ENCODE data around the gene CRY1. TPM values are rescaled to one million over a fixed set of nuclear protein-coding genes. Genes with fewer than 3 reads are reported as not detected.
"Not testable (repeated sequence)": the region's sequence is repeated elsewhere in the genome, so short reads cannot be mapped to it uniquely, and the experiment has no call there.

Gene CRY1
- total RNA-seq, 1 donor from 2014 or later = 8.0 TPM

GRCh38 chr12:107111314-107111713, 18.0 kb upstream of the CRY1 start:
- DNase-seq (no peak), ATAC-seq (ENCODE audit: poor library complexity) (no peak)
- intact Hi-C loops (cut with DNase I) = no loop called here

- ATAC-seq (ENCODE audit: poor library complexity) (peak; percentile 41), DNase-seq (peak; percentile 42)
- intact Hi-C loops (cut with DNase I) = no loop called here
Measured at GRCh38 chr12:107109726-107110719, 16.7 kb upstream of the CRY1 start.

GRCh38 chr12:107108995-107109508, 15.7 kb upstream of the CRY1 start:
- ATAC-seq (ENCODE audit: poor library complexity) (no peak), DNase-seq (no peak)
- intact Hi-C loops (cut with DNase I) = no loop called here

GRCh38 chr12:107108366-107108765, 15.0 kb upstream of the CRY1 start:
- intact Hi-C loops (cut with DNase I); ATAC-seq (ENCODE audit: poor library complexity); DNase-seq: not testable (repeated sequence)

- no peak for ATAC-seq (ENCODE audit: poor library complexity)
- intact Hi-C loops (cut with DNase I) = no loop called here
Measured at GRCh38 chr12:107107381-107107780, 14.0 kb upstream of the CRY1 start.

GRCh38 chr12:107106241-107107025, 13.1 kb upstream of the CRY1 start:
- ATAC-seq (ENCODE audit: poor library complexity) (no peak), DNase-seq (no peak)
- intact Hi-C loops (cut with DNase I) = no loop called here

More at GRCh38 chr12:107107381-107107780, 14.0 kb upstream of the CRY1 start:
- no peak for DNase-seq

GRCh38 chr12:107105410-107105703, 12.0 kb upstream of the CRY1 start:
- DNase-seq = no peak
- intact Hi-C loops (cut with DNase I) = no loop called here
- ATAC-seq (ENCODE audit: poor library complexity) = no peak

GRCh38 chr12:107103516-107103915, 10.2 kb upstream of the CRY1 start:
- no peak for ATAC-seq (ENCODE audit: poor library complexity)
- intact Hi-C loops (cut with DNase I) = no loop called here
- DNase-seq = no peak

GRCh38 chr12:107103097-107103496, 9.7 kb upstream of the CRY1 start:
- ATAC-seq (ENCODE audit: poor library complexity) = no peak
- no peak for DNase-seq
- intact Hi-C loops (cut with DNase I) = no loop called here

- DNase-seq (no peak), ATAC-seq (ENCODE audit: poor library complexity) (no peak)
- intact Hi-C loops (cut with DNase I) = no loop called here
Measured at GRCh38 chr12:107102294-107102693, 8.9 kb upstream of the CRY1 start.

- intact Hi-C loops (cut with DNase I) = no loop called here
- ATAC-seq (ENCODE audit: poor library complexity) = no peak
Measured at GRCh38 chr12:107101651-107102050, 8.3 kb upstream of the CRY1 start.

GRCh38 chr12:107099917-107100316, 6.6 kb upstream of the CRY1 start:
- DNase-seq (no peak), ATAC-seq (ENCODE audit: poor library complexity) (no peak)
- intact Hi-C loops (cut with DNase I) = no loop called here

More at GRCh38 chr12:107101651-107102050, 8.3 kb upstream of the CRY1 start:
- no peak for DNase-seq

GRCh38 chr12:107096571-107096970, 3.2 kb upstream of the CRY1 start:
- ATAC-seq (ENCODE audit: poor library complexity) (no peak), DNase-seq (no peak)
- intact Hi-C loops (cut with DNase I) = no loop called here

- intact Hi-C loops (cut with DNase I) = loop anchor here (5.0 kb wide), 1 partner anchor 62 kb away; no protein-coding TSS in a partner anchor
- DNase-seq (no peak), ATAC-seq (ENCODE audit: poor library complexity) (no peak)
Measured at GRCh38 chr12:107094183-107094448, 767 bp upstream of the CRY1 start.

GRCh38 chr12:107092669-107093416, 506 bp downstream of the CRY1 start:
- DNase-seq (peak; percentile 71), ATAC-seq (ENCODE audit: poor library complexity) (peak; percentile 39)
- intact Hi-C loops (cut with DNase I) = loop anchor here (5.0 kb wide), 1 partner anchor 61 kb away; no protein-coding TSS in a partner anchor

- ATAC-seq (ENCODE audit: poor library complexity) = peak; percentile 26
- intact Hi-C loops (cut with DNase I) = loop anchor here (5.0 kb wide), 1 partner anchor 60 kb away; no protein-coding TSS in a partner anchor
- no peak for DNase-seq
Measured at GRCh38 chr12:107091989-107092641, 1.2 kb downstream of the CRY1 start.

GRCh38 chr12:107091381-107091780, 2.0 kb downstream of the CRY1 start:
- ATAC-seq (ENCODE audit: poor library complexity) (no peak), DNase-seq (no peak)
- intact Hi-C loops (cut with DNase I) = loop anchor here (5.0 kb wide), 1 partner anchor 59 kb away; no protein-coding TSS in a partner anchor

GRCh38 chr12:107090711-107091110, 2.6 kb downstream of the CRY1 start:
- no peak for DNase-seq
- intact Hi-C loops (cut with DNase I) = loop anchor here (5.0 kb wide), 1 partner anchor 58 kb away; no protein-coding TSS in a partner anchor
- ATAC-seq (ENCODE audit: poor library complexity) = no peak

All from Right ventricle myocardium superior (tissue), 1 donor.